ACHN (cell line): ENCODE data around the gene ABHD17C.

Experiments
- DNase-seq: peaks from one replicate; pipeline ENCODE4 v3.0.0-alpha.2; 2015
- in situ Hi-C: cut with HindIII; loops from 2 replicates; pipeline ENCODE4 v1.10.0; 2017; ENCODE audit warnings: low sequenced_read_pairs, low pct_ligation_motif_present, low pct_unique_long_range_greater_than_20kb

The ABHD17C gene

GRCh38 chr15:80682201-80682600, 12.9 kb upstream of the ABHD17C start:
- in situ Hi-C loops, result no loop called here
- no peak for DNase-seq

- in situ Hi-C loops, result no loop called here
- DNase-seq, result no peak
These were observed 10.4 kb upstream of the ABHD17C start for GRCh38 chr15:80684697-80685096.

GRCh38 chr15:80685628-80686027, 9.5 kb upstream of the ABHD17C start:
- in situ Hi-C loops, result no loop called here
- no peak for DNase-seq

GRCh38 chr15:80689294-80689693, 5.8 kb upstream of the ABHD17C start:
- DNase-seq, result no peak
- in situ Hi-C loops, result no loop called here

GRCh38 chr15:80689716-80690115, 5.4 kb upstream of the ABHD17C start:
- DNase-seq, result no peak
- in situ Hi-C loops, result no loop called here

- DNase-seq, result no peak
- in situ Hi-C loops, result no loop called here
These were observed 3.5 kb upstream of the ABHD17C start for GRCh38 chr15:80691575-80691974.

- DNase-seq, result peak; percentile 1
- in situ Hi-C loops, result no loop called here
These were observed 1.2 kb upstream of the ABHD17C start for GRCh38 chr15:80693682-80694610.

- peak; percentile 19 for DNase-seq
- in situ Hi-C loops, result no loop called here
These were observed 455 bp upstream of the ABHD17C start for GRCh38 chr15:80694611-80695098.

- in situ Hi-C loops, result no loop called here
- DNase-seq, result peak; percentile 57
These were observed 976 bp downstream of the ABHD17C start for GRCh38 chr15:80695911-80696661.

GRCh38 chr15:80697075-80697685, 2.1 kb downstream of the ABHD17C start:
- DNase-seq, result no peak

GRCh38 chr15:80698676-80699075, 3.6 kb downstream of the ABHD17C start:
- in situ Hi-C loops, result no loop called here

More at GRCh38 chr15:80697075-80697685, 2.1 kb downstream of the ABHD17C start:
- in situ Hi-C loops, result no loop called here

GRCh38 chr15:80699981-80700380, 4.9 kb downstream of the ABHD17C start:
- no peak for DNase-seq
- in situ Hi-C loops, result no loop called here

More at GRCh38 chr15:80698676-80699075, 3.6 kb downstream of the ABHD17C start:
- DNase-seq, result no peak

GRCh38 chr15:80701676-80702311, 6.7 kb downstream of the ABHD17C start:
- in situ Hi-C loops, result no loop called here

GRCh38 chr15:80703081-80703480, 8.0 kb downstream of the ABHD17C start:
- in situ Hi-C loops, result no loop called here
- DNase-seq, result no peak

More at GRCh38 chr15:80701676-80702311, 6.7 kb downstream of the ABHD17C start:
- DNase-seq, result no peak

- no peak for DNase-seq
- in situ Hi-C loops, result no loop called here
These were observed 8.9 kb downstream of the ABHD17C start for GRCh38 chr15:80703965-80704364.

- DNase-seq, result no peak
- in situ Hi-C loops, result no loop called here
These were observed 11.1 kb downstream of the ABHD17C start for GRCh38 chr15:80706161-80706560.

GRCh38 chr15:80709542-80709941, 14.4 kb downstream of the ABHD17C start:
- DNase-seq, result no peak
- in situ Hi-C loops, result no loop called here
